IMR-90 (cell line): Measurements from ENCODE around the gene GABRD.

Experiments
- MXI1 ChIP-seq: IDR thresholded peaks from 2 replicates; pipeline ENCODE4 v1.6.1; 2012; ENCODE audit warnings: low read depth, mild to moderate bottlenecking, low read length, moderate library complexity, borderline replicate concordance
- NFE2L2 ChIP-seq: fragments of 150-350 bp; IDR thresholded peaks from 2 replicates; pipeline ENCODE4 v1.6.1; 2016; ENCODE audit warnings: low read depth, mild to moderate bottlenecking, low read length
- POLR2A ChIP-seq: IDR thresholded peaks from 2 replicates; pipeline ENCODE4 v1.6.1; 2012; ENCODE audit warnings: mild to moderate bottlenecking, low read depth, low read length
- RAD21 ChIP-seq: IDR thresholded peaks from 2 replicates; pipeline ENCODE4 v1.6.1; 2012; ENCODE audit warnings: low read length, improper control_type of control experiment
- TF ChIP-seq, protein P1 (sequence below): conservative IDR thresholded peaks from 2 replicates; pipeline ENCODE4 v1.5.1; 2012; ENCODE audit warnings: mild to moderate bottlenecking, low read depth, low read length, improper control_type of control experiment

DNA sequence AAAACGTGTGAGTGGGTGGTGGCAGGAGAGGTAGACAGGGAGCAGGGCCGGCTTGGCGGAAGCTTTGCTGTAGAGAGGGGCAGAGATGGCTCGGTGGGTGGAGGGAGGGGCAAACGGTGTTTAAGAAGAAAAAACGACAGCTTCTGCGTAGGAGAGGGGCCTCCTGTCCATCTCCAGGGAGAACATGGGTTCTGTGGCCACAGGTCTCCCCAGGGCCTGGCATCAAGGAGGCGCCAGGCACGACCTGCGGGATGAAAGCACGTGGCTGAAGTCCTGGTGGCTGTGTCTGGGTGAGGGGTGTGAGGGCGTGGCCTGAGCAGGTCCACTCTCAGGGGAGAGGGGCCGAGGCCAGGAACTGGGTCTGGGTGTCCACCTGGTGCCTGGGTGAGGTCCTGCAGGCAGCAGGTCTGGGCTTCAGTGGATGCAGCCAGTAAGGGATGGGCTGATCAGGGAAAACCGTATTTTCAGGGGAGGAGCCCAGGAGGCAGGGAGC is 30.1 kb downstream of the GABRD start:
- no peak for TF ChIP-seq POLR2A
- TF ChIP-seq, protein P1, sequence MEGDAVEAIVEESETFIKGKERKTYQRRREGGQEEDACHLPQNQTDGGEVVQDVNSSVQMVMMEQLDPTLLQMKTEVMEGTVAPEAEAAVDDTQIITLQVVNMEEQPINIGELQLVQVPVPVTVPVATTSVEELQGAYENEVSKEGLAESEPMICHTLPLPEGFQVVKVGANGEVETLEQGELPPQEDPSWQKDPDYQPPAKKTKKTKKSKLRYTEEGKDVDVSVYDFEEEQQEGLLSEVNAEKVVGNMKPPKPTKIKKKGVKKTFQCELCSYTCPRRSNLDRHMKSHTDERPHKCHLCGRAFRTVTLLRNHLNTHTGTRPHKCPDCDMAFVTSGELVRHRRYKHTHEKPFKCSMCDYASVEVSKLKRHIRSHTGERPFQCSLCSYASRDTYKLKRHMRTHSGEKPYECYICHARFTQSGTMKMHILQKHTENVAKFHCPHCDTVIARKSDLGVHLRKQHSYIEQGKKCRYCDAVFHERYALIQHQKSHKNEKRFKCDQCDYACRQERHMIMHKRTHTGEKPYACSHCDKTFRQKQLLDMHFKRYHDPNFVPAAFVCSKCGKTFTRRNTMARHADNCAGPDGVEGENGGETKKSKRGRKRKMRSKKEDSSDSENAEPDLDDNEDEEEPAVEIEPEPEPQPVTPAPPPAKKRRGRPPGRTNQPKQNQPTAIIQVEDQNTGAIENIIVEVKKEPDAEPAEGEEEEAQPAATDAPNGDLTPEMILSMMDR: no peak
- TF ChIP-seq NFE2L2: no peak
- no peak for TF ChIP-seq MXI1
- no peak for TF ChIP-seq RAD21
